ENCODE data around the gene TULP1. TPM values are rescaled to one million over a fixed set of nuclear protein-coding genes. Genes with fewer than 3 reads are reported as not detected.

The TULP1 gene
- total RNA-seq, 1 experiment from 2014 or later: not detected

DNA sequence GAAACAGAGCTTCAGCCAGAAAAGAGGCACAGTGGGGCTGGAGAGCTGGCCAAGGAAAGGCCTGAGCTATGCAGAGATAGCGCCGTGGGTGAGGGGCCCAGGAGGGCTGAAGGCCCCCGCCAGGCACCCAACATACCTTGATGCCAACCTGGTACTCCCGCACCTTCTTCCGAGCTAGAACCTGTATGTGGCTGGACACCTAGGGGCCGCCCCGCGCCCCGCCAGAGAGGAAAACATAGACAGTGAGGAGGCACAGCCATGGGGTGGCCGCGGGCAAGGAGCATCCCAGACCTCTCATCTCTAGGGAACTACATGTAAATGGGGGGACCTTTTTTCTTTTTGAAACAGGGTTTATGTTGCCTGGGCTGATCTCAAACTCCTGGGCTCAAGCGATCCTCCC lies 32.5 kb downstream of the TULP1 start:
- no peak for DNase-seq
- TF ChIP-seq, protein P1, sequence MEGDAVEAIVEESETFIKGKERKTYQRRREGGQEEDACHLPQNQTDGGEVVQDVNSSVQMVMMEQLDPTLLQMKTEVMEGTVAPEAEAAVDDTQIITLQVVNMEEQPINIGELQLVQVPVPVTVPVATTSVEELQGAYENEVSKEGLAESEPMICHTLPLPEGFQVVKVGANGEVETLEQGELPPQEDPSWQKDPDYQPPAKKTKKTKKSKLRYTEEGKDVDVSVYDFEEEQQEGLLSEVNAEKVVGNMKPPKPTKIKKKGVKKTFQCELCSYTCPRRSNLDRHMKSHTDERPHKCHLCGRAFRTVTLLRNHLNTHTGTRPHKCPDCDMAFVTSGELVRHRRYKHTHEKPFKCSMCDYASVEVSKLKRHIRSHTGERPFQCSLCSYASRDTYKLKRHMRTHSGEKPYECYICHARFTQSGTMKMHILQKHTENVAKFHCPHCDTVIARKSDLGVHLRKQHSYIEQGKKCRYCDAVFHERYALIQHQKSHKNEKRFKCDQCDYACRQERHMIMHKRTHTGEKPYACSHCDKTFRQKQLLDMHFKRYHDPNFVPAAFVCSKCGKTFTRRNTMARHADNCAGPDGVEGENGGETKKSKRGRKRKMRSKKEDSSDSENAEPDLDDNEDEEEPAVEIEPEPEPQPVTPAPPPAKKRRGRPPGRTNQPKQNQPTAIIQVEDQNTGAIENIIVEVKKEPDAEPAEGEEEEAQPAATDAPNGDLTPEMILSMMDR (conservative IDR thresholded peaks at IDR 0.05): no peak
- TF ChIP-seq EZH2 (IDR thresholded peaks at IDR 0.05; ENCODE audit: low read depth): no peak
- no peak overlapping the region for H3K4me3 ChIP-seq
- no peaks in the 10 kb centered on the region for H3K36me3 ChIP-seq (ENCODE audit: low read depth)
- CTCF ChIA-PET: no interaction called here
- no peaks in the 10 kb centered on the region for H3K9me3 ChIP-seq (ENCODE audit: insufficient read depth, low read depth)
- H3K4me2 ChIP-seq: no peak overlapping the region
- no TSS peak for BruUV-seq (replicated peaks)
- H3K27ac ChIP-seq: no peak overlapping the region
- H3K9me2 ChIP-seq (ENCODE audit: insufficient read depth): no peaks in the 10 kb centered on the region
- H4K20me1 ChIP-seq (ENCODE audit: insufficient read depth): no peaks in the 10 kb centered on the region
- peaks cover 9% of the 10 kb centered on the region for H3F3A ChIP-seq (ENCODE audit: insufficient read depth, low read depth)
- no peak overlapping the region for H2AFZ ChIP-seq
- no peaks in the 10 kb centered on the region for H3K27me3 ChIP-seq (ENCODE audit: insufficient read depth, low read depth)
- no peaks in the 10 kb centered on the region for H3K79me2 ChIP-seq (ENCODE audit: low read depth)
- POLR2A ChIA-PET (ENCODE audit: unreplicated experiment): no interaction called here
- intact Hi-C loops (cut with micrococcal nuclease; ENCODE audit: unreplicated experiment): no loop called here
- peaks cover 14% of the 10 kb centered on the region for H3K4me1 ChIP-seq (replicated peaks; ENCODE audit: insufficient read depth)

- peaks cover 8% of the 10 kb centered on the region for H4K20me1 ChIP-seq (ENCODE audit: insufficient read depth)
- CTCF ChIA-PET: no interaction called here
- H3K79me2 ChIP-seq (ENCODE audit: low read depth): no peaks in the 10 kb centered on the region
- H3K4me1 ChIP-seq (replicated peaks; ENCODE audit: insufficient read depth): no peaks in the 10 kb centered on the region
- no peaks in the 10 kb centered on the region for H3K9me3 ChIP-seq (ENCODE audit: insufficient read depth, low read depth)
- H2AFZ ChIP-seq: no peak overlapping the region
- no peak overlapping the region for H3K4me2 ChIP-seq
- H3K27me3 ChIP-seq (ENCODE audit: insufficient read depth, low read depth): no peaks in the 10 kb centered on the region
- H3F3A ChIP-seq (ENCODE audit: insufficient read depth, low read depth): peaks cover 16% of the 10 kb centered on the region
- no peak overlapping the region for H3K4me3 ChIP-seq
- intact Hi-C loops (cut with micrococcal nuclease; ENCODE audit: unreplicated experiment): no loop called here
- no peak overlapping the region for H3K27ac ChIP-seq
- BruUV-seq (replicated peaks): no TSS peak
- no peaks in the 10 kb centered on the region for H3K9me2 ChIP-seq (ENCODE audit: insufficient read depth)
- POLR2A ChIA-PET (ENCODE audit: unreplicated experiment): no interaction called here
- no peak for TF ChIP-seq EZH2 (IDR thresholded peaks at IDR 0.05; ENCODE audit: low read depth)
- TF ChIP-seq, protein P1 (conservative IDR thresholded peaks at IDR 0.05): no peak
- no peaks in the 10 kb centered on the region for H3K36me3 ChIP-seq (ENCODE audit: low read depth)
- DNase-seq: no peak
Observed at GRCh38 chr6:35478259-35478658, 34.4 kb downstream of the TULP1 start.

DNA sequence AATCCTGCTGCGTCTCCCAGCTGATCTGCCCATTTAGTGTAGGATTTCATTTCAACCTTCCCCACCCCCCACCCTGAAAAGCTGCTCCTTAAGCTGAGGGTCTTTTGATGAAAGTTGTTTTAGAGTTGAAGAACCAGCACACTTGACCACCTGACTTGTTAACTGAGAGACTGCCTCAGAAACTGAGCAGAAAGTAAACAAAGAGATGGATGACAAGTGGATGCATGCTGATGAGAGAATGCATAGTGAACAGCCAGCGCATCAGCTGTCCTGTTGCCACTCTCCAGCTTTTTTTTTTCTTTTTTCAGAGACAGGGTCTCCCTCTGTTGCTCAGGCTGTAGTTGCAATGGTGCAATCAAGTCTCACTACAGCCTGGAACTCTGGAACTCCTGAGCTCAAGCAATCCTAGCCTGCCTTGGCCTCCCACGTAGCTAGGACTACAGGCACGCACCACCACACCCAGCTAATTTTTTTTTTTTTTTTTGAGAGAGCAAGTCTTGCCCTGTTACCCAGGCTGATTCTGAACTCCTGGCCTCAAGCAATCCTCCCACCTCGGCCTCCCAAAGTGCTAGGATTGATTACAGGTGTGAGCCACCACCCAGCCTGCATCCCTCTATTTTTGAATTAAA lies 35.0 kb downstream of the TULP1 start:
- POLR2A ChIA-PET (ENCODE audit: unreplicated experiment): no interaction called here
- no peaks in the 10 kb centered on the region for H3K4me1 ChIP-seq (replicated peaks; ENCODE audit: insufficient read depth)
- CTCF ChIA-PET: no interaction called here
- TF ChIP-seq EZH2 (IDR thresholded peaks at IDR 0.05; ENCODE audit: low read depth): no peak
- TF ChIP-seq, protein P1 (conservative IDR thresholded peaks at IDR 0.05): no peak
- DNase-seq: no peak
- peaks cover 14% of the 10 kb centered on the region for H4K20me1 ChIP-seq (ENCODE audit: insufficient read depth)
- no peaks in the 10 kb centered on the region for H3K9me2 ChIP-seq (ENCODE audit: insufficient read depth)
- intact Hi-C loops (cut with micrococcal nuclease; ENCODE audit: unreplicated experiment): no loop called here
- H3K36me3 ChIP-seq (ENCODE audit: low read depth): no peaks in the 10 kb centered on the region
- H3K4me2 ChIP-seq: no peak overlapping the region
- no peaks in the 10 kb centered on the region for H3K27me3 ChIP-seq (ENCODE audit: insufficient read depth, low read depth)
- no peaks in the 10 kb centered on the region for H3K79me2 ChIP-seq (ENCODE audit: low read depth)
- H3F3A ChIP-seq (ENCODE audit: insufficient read depth, low read depth): peaks cover 22% of the 10 kb centered on the region
- no TSS peak for BruUV-seq (replicated peaks)
- no peak overlapping the region for H2AFZ ChIP-seq
- H3K4me3 ChIP-seq: no peak overlapping the region
- no peaks in the 10 kb centered on the region for H3K9me3 ChIP-seq (ENCODE audit: insufficient read depth, low read depth)
- no peak overlapping the region for H3K27ac ChIP-seq

All from PC-9 (cell line).